ENCODE measurements around the gene ADCK1. TPM values are rescaled to one million over a fixed set of nuclear protein-coding genes. Genes with fewer than 3 reads are reported as not detected.

The ADCK1 gene
- total RNA-seq, 1 donor from 2014 or later: 8.0 TPM

- Mint-ChIP-seq H3K36me3 (ENCODE audit: insufficient read depth) (peaks cover 4% of the 10 kb centered on the region), H3K4me3 (ENCODE audit: low read depth) (no peak overlapping the region), H3K27ac (no peak overlapping the region), H3K9me3 (ENCODE audit: low read depth) (peaks cover 11% of the 10 kb centered on the region), H3K27me3 (no peaks in the 10 kb centered on the region), H3K4me1 (ENCODE audit: low read depth) (peaks cover 3% of the 10 kb centered on the region)
- no peak for TF ChIP-seq CTCF (IDR thresholded peaks at IDR 0.05; ENCODE audit: unreplicated experiment)
- DNase-seq (ENCODE audit: low spot score, unreplicated experiment): no peak
Observed at GRCh38 chr14:77920312-77920711, 120.4 kb downstream of the ADCK1 start.

- Mint-ChIP-seq H3K27ac (no peak overlapping the region), H3K36me3 (ENCODE audit: insufficient read depth) (peaks cover 4% of the 10 kb centered on the region), H3K4me1 (ENCODE audit: low read depth) (peaks cover 3% of the 10 kb centered on the region), H3K27me3 (no peaks in the 10 kb centered on the region), H3K9me3 (ENCODE audit: low read depth) (peaks cover 11% of the 10 kb centered on the region), H3K4me3 (ENCODE audit: low read depth) (no peak overlapping the region)
- DNase-seq (ENCODE audit: low spot score, unreplicated experiment): no peak
- no peak for TF ChIP-seq CTCF (IDR thresholded peaks at IDR 0.05; ENCODE audit: unreplicated experiment)
Observed at GRCh38 chr14:77921818-77922217, 121.9 kb downstream of the ADCK1 start.

DNA sequence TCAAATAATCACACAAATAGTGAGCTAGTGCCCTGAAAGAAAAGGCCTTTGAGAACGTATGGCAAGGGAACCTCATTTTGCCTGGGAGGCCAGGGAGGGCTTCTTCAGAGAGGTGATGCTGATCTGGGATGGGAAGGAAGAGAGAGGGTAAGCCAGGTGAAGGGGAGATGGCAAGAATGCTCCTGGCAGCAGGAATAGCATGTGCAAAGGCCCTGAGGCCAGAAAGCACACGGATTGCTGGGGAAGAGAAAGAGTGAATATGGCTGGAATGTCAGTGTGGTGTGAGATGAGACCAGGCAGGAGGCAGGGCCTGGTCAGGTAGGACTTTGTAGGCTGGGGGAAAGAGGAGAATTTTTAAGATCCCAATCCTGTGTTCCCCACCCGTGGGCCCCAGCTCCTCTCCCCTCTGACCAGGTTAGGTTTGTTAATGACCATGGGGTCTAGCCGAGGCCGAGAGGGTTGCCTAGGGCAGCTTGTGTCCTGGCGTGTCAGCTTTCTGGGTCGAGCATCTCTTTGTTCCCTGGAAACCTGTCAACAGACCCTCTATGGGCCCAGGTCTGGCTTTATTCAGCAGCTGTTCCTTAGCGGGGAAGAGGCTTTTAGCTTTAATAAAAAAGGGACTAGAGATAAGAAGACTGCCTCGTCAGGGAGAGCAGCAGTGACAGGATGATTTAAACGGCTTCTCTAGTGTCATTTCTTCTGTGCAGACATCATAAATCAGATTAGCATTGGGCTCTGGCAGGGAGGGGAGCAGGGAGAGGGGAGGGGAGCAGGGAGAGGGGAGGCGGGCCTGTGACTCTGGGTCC, 123.4 kb downstream of the ADCK1 start:
- H3K9me3 Mint-ChIP-seq (ENCODE audit: low read depth): peaks cover 11% of the 10 kb centered on the region
- no peak overlapping the region for H3K27ac Mint-ChIP-seq
- no peak overlapping the region for H3K4me3 Mint-ChIP-seq (ENCODE audit: low read depth)
- H3K27me3 Mint-ChIP-seq: no peaks in the 10 kb centered on the region
- peaks cover 5% of the 10 kb centered on the region for H3K36me3 Mint-ChIP-seq (ENCODE audit: insufficient read depth)
- TF ChIP-seq CTCF (IDR thresholded peaks at IDR 0.05; ENCODE audit: unreplicated experiment): no peak
- peaks cover 3% of the 10 kb centered on the region for H3K4me1 Mint-ChIP-seq (ENCODE audit: low read depth)
- DNase-seq (ENCODE audit: low spot score, unreplicated experiment): no peak

GRCh38 chr14:77924141-77924948, 124.4 kb downstream of the ADCK1 start:
- no peak overlapping the region for H3K4me3 Mint-ChIP-seq (ENCODE audit: low read depth)
- H3K27ac Mint-ChIP-seq: no peak overlapping the region
- no peak for TF ChIP-seq CTCF (IDR thresholded peaks at IDR 0.05; ENCODE audit: unreplicated experiment)
- H3K9me3 Mint-ChIP-seq (ENCODE audit: low read depth): peaks cover 9% of the 10 kb centered on the region
- H3K4me1 Mint-ChIP-seq (ENCODE audit: low read depth): peaks cover 3% of the 10 kb centered on the region
- DNase-seq (ENCODE audit: low spot score, unreplicated experiment): no peak
- no peaks in the 10 kb centered on the region for H3K27me3 Mint-ChIP-seq
- H3K36me3 Mint-ChIP-seq (ENCODE audit: insufficient read depth): peaks cover 5% of the 10 kb centered on the region

GRCh38 chr14:77926942-77927341, 127.0 kb downstream of the ADCK1 start:
- H3K4me1 Mint-ChIP-seq (ENCODE audit: low read depth): peaks cover 3% of the 10 kb centered on the region
- H3K4me3 Mint-ChIP-seq (ENCODE audit: low read depth): no peak overlapping the region
- DNase-seq (ENCODE audit: low spot score, unreplicated experiment): no peak

More at GRCh38 chr14:77926942-77927341, 127.0 kb downstream of the ADCK1 start:
- Mint-ChIP-seq H3K36me3 (ENCODE audit: insufficient read depth) (peaks cover 5% of the 10 kb centered on the region), H3K9me3 (ENCODE audit: low read depth) (no peaks in the 10 kb centered on the region), H3K27ac (no peak overlapping the region), H3K27me3 (no peaks in the 10 kb centered on the region)
- no peak for TF ChIP-seq CTCF (IDR thresholded peaks at IDR 0.05; ENCODE audit: unreplicated experiment)
